ENCODE results near the gene RIPOR2. TPM values are rescaled to one million over a fixed set of nuclear protein-coding genes. Genes with fewer than 3 reads are reported as not detected.

The RIPOR2 gene
- total and polyA plus RNA-seq, 2 of the 13 experiments (the other 11 are each of a cell fraction or from before 2014, with no cell fraction given): 0.02 to 0.05 TPM

- Histone ChIP-seq H3K9me3 (ENCODE audit: low read length) (no peaks in the 10 kb centered on the region), H3K4me1 (ENCODE audit: insufficient read depth, low read length) (no peaks in the 10 kb centered on the region), H3K4me2 (ENCODE audit: low read depth, low read length) (no peak overlapping the region), H3K9ac (ENCODE audit: insufficient read depth, low read depth, low read length) (no peak overlapping the region), H3K36me3 (replicated peaks in 1 of 2; ENCODE audit: control insufficient read depth in 1 of 2, insufficient read depth in 2 of 2, low read length in 2 of 2) (no peaks in the 10 kb centered on the region), H3K79me2 (ENCODE audit: insufficient read depth, low read length) (no peaks in the 10 kb centered on the region), H3K27ac (ENCODE audit: extremely low read length, insufficient read depth, low read length) (no peak overlapping the region), H2AFZ (ENCODE audit: low read length) (no peak overlapping the region), H3K4me3 (replicated peaks in 1 of 3; ENCODE audit: insufficient read depth in 1 of 3, low read depth in 2 of 3, low read length in 3 of 3) (no peak overlapping the region), H3K27me3 (ENCODE audit: control insufficient read depth in 1 of 2, insufficient read depth in 2 of 2, low read length in 2 of 2) (no peaks in the 10 kb centered on the region; a peak in 1 of 5 replicates), H4K20me1 (ENCODE audit: insufficient read depth, low read length) (no peaks in the 10 kb centered on the region)
- POLR2A ChIA-PET: no interaction called here
- no peak for FAIRE-seq
- no peak for DNase-seq (ENCODE audit: low spot score)
- no TSS peak for BruUV-seq (replicated peaks)
- CTCF ChIA-PET (ENCODE audit: low intra/inter-chr PET ratio, low total read pairs): no interaction called here
- 0% methylated on average over 1 of the region's 2 CpGs for WGBS (ENCODE audit: low lambda C conversion rate)
- in situ Hi-C loops (cut with HindIII; ENCODE audit: extremely low pct_ligation_motif_present, low pct_unique_long_range_greater_than_20kb): no loop called here
- ATAC-seq: no peak
- intact Hi-C loops (cut with micrococcal nuclease; ENCODE audit: unreplicated experiment): no loop called here
- TF ChIP-seq ZBTB26 (CRISPR knock-in tag; IDR thresholded peaks at IDR 0.05; ENCODE audit: borderline replicate concordance) (no peak), ZNF431 (CRISPR knock-in tag; IDR thresholded peaks at IDR 0.05; ENCODE audit: borderline replicate concordance, low read depth) (no peak), TBL1XR1 (IDR thresholded peaks at IDR 0.05; ENCODE audit: borderline replicate concordance, low read length, partially characterized antibody) (no peak), ZNF790 (CRISPR knock-in tag; IDR thresholded peaks at IDR 0.05; ENCODE audit: borderline replicate concordance) (no peak), ZNF619 (CRISPR knock-in tag; IDR thresholded peaks at IDR 0.05) (no peak), MZF1 (CRISPR knock-in tag; IDR thresholded peaks at IDR 0.05; ENCODE audit: borderline replicate concordance) (no peak)
- TF ChIP-seq, protein P1, sequence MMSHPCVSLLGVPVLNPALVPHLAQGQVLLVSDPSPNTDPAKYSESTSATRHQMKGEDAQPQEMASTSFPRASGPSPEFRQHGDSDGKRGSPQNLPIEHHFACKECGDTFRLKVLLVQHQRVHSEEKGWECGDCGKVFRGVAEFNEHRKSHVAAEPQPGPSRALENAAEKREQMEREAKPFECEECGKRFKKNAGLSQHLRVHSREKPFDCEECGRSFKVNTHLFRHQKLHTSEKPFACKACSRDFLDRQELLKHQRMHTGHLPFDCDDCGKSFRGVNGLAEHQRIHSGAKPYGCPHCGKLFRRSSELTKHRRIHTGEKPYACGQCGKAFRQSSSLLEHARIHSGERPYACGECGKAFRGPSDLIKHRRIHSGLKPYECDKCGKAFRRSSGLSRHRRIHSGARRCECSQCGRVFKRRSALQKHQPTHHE (CRISPR knock-in tag; IDR thresholded peaks at IDR 0.05; ENCODE audit: borderline replicate concordance): no peak
Measured at GRCh38 chr6:24971067-24971466, 35.3 kb upstream of the RIPOR2 start.
